Midbrain (tissue), 1 donor: ENCODE measurements around the gene PID1.
"Not testable (repeated sequence)": the region's sequence is repeated elsewhere in the genome, so short reads cannot be mapped to it uniquely, and the experiment has no call there.

Source experiments
- DNase-seq: peaks from one replicate; lab custom pipeline; 2025; lab: John Stamatoyannopoulos, UW

PID1 gene

DNA sequence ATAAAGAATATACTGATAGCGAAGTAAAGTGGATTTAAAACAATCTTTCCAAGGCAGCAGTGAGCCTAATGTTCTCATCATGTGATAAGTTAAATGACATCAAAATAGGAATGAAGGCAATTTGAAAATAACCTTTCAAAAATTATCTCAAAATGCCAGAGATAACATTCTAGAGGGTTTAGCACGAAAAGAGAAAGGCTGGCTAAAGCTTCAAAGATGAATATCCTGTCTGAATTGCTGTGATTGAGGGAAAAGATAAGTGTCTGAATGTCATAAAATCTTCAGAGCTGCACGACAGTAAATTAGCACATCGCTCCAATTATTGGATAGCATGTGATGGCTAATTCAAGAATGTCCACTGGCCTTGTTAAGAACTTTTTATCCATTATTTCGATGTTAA is 159.3 kb downstream of the PID1 start:
- no peak for DNase-seq

DNA sequence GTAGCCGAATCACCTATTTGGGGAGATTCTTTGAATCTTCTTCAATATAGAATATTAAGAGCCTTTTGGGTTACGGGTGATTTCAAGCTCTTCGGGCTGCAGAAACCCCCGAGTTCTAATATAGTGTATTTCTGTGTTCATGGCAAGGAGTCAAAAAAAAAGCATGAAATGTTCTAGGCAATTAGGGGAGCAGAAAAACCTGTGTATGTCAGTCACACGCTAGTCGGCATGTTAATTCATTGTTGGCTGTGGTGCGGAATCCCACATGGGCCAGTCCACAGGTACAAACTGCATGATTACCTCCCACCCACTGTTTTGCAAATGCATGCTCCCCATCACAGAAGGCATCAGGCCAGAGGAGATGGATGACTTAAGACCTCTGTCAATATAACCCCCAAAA is 161.9 kb downstream of the PID1 start:
- DNase-seq, result no peak

DNA sequence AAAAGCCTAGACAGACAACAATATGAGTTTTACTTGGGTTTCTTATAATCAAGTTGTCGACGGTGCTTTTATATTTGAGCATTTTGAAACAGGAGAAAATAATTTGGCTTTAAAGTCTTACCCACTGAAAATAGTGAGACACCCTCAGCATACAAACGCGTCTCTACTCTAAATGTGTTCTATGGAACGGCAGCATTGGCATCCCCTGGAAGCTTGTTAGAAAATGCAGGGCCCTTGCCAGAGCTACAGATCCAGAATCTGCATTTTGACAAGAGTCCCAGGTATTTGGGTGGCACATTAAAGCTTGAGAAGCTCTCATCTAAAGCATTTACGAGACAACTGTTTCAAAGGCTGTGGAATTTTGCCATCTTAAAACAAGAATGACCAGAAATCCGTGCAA is 163.5 kb downstream of the PID1 start:
- DNase-seq, result no peak

DNA sequence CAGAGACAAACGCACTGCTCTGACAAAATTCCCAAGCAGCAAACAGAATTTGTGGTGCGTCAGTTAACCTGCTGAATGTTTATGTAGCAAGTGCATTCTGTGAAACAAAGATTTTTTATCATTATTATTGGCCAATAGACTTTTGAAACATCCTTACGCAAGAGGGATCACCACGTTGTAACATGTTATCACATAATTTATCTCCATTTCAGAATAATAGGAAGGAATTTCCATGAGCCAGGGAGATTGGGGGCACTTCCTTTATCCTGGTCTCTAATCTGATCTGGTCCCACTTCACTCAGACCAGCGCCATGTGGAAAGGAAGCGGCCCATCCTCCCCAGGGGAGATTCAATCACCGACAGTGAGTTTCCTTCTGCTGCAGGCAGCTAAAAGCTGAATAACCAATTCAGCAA is 166.1 kb downstream of the PID1 start:
- no peak for DNase-seq

DNA sequence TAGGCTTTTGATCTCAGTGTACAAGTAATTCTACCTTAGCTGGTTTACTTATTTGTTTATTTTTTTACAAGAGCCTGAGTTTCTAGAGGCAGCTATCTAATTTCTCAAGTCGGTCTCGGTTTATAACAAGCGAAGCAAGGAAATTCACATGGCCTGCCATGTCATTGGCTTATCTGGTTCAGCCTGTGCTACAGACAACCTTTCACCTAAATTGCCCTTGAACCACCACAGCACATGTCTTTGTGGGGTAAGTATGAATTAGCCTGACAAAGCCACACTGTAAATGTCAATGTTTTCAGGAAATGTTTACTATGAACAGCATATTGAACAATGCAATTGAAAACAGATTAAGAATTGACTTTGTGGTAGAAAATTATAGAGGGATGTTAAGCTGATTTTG is 167.1 kb downstream of the PID1 start:
- DNase-seq, result no peak

DNA sequence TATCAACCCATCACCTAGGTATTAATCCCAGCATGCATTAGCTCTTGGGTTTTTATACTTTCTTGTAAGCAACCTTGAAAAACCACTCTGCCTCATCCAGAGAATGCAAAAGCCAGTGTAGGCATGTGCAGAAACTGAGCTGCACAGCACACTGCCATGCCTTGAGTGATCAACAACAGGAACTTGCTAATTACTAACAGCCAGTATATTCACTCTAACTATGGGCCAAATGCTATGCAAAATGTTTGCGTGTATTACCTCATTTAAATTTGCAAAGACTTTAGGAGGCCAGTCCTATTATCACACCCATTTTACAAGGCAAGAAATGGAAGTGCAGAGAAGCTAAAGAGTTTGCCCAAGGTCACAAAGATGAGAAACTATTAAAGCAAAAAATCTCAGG is 169.8 kb downstream of the PID1 start:
- no peak for DNase-seq

DNA sequence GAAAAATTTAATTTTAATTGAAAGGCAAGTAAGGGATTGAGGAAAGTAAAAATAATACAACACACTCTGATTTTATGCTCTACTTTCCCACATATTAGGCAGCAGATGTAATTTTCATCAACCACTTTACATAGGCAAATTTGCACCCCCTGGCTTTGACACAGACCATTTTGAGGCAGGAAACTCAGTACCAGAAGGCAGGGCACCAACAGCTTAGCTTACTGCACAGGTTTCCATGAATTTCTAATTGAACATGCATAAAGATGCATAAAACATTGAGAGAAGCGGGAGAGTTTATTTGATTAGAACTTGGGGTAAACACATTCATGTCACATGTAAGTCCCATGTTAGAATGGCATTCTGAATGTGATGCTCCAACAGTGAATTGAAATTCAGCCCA is 171.9 kb downstream of the PID1 start:
- DNase-seq, result no peak

DNA sequence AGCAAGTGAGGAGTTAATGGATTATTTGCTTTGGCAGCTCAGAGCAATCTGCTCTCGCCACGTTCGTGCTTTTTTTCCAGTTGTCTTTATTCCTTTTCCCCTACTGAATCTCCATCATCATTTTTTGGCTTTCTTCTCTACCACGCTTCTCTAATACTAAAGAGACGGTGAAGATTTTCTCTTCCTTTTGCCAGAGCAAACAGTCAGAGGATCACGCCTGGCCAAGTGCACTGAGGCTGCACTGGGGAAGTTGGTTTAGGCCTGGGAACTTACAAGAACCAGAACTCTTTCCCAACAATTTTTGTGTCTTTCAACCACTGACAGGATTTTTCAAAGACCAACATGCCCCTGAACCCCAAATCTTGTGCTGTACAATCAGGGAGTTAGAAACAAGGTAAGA is 172.3 kb downstream of the PID1 start:
- DNase-seq, result no peak

DNA sequence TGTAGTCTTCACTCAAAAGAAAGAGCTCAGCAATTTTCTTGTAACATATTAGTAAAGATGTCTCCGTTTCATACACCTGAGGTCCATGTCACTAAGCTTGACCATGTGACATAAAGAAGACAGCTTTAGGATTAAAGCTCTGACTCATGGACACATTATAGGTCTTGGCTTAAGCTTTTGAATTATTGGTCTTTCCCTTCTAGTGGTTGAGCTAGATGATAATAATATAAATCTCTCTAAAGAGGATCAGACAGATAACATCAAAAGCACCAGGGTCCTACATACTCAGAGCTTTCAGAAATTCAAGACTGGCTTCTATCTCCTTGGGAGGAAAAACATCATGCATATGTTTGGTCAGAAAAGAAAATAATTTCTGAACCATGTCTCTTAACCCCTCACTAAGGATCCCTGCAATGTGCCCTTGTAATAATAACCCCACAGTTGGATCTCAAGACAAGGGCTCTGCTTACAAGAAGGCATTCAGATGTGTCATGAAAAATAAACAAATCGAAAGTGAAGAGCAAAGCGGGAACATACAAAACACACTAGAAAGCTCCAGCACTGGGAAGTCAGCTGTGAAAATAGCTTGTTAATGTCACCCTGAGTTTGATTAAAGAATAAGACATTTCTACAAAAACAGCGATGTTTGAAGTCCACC is 174.5 kb downstream of the PID1 start:
- DNase-seq, result no peak

DNA sequence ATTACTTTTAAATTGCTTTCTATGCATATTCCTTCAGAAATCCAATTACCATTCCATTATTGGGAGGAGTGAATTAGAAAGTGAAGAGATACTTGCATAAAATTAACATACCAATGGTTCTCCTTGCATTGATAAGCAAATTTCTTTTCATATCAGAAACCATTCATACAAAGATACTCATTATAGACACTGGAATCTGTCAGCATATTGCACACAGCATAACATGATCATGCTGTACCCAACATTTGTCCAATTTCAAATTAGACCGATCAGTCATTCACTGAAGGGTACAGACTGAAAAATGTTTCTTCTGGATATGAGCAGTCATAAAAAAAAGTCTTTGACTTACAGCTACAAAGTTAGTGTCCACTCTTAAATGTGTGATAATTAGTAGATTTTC is 175.6 kb downstream of the PID1 start:
- DNase-seq, result no peak

DNA sequence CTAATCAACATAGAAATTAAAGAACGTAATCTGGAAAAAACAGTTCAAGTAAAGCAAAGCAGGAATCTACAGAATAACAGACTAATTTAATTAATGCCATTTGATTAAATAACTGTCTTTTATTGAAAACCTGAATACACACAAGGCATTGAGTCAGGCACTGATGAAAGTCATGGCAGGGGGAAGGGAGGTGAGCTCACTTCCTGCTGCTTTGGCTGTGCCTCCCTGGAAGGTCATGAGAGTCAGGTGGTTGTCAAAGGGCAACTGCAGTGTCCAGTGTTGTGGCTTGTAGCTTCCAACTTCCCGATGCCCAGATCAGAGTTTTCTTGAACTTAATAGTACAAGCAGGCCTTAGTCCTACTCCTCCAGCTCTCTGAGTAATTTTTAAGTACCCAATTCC is 180.9 kb downstream of the PID1 start:
- DNase-seq, result no peak

DNA sequence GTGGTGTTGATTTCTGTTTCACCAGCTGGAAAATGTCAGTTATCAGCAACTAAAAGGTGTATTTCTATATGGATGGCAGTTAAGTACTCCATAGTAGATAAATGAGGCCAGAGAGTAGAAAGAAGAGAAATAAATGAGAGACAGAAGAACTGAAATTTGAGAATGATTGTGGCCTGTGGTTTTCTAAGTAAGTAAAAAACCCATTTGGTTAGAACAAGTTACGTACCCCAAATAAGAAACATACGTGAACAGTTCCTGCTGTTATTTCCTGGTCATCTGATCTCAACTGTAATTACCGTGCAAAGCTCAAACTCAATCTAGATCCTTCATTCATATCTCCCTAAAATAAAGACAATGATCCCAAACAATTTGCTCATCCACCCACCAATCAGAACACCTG is 181.3 kb downstream of the PID1 start:
- DNase-seq, result no peak

DNA sequence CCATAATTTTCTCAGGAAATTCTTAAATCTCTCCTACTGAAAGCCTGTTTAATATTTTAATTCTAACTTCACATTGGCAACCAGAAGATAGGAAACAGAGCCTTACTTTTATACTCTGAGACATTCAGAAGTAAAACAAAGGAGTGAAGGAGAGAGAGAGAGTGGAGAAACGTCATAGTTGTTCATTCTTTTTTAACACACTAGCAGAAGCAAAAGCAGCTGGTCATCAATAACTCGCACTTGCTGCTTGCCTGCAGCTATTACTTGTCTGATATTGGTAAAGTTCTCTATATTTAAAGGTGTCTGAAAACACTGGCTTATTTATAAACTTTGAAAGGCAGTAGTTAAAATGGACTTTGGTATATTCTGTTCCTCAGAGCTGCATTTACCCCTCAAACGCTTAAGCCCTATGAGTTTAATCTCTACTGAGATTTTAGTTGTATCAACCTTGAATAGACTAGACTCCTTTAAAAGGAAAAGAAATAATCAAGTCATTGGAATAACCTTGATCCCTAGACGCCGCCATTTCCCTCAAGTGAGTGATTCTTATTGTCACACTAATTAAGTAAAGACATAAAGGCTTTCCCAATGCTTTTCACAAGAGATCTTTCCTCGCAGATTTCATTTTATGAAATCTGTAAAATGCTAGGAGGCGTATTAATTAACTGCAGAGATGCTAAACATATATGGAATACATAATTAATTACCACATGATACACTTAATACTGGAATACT is 182.0 kb downstream of the PID1 start:
- no peak for DNase-seq

DNA sequence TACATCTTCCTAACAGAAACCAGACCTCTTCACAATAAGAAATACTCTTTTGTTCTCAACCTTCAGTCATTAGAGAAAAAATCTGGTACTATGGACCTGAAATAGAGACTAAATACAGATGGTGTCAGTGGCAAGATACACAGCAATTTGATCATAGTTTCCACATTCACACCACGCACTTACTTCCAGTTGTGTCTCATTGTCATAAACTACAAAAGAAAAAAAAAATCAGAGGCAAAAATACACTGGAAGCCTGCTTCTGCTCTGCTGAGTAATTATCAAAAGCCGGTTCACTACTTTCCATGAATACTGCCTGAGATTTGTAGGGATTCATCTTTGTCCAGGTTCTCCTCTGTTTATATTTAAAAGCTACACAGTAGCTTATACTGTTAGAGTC is 182.6 kb downstream of the PID1 start:
- no peak for DNase-seq

DNA sequence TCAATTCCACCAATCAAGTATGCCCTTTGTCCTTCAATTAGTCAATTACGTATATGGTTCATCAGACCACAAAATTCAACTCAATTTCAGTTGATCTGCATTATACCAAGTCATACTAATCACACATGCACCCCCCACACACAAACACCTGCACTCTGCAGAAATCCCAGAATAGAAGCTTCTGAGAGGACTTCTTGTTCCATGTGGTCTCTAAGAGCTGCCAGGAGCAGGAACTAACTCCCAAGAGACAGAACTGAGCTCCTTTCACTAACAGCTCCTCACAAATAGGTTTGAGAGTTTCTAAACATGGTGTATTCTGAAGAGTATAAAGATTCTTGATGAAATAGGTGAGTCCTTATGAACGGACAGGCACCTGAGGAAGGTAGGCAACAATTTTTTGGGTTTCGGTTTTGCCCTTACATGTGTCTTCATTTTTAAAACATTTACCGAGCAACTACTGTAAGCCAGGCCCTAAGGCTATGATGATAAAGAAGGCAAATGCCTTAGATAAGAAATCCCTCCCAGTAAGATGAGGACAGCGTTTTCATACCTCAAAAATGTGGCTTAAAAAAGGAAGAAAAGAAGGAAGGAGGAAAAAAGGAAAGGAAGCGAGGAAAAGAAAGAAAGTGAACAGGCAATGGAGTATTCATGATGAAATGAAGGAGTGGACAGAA is 183.1 kb downstream of the PID1 start:
- DNase-seq, result peak; percentile 13

DNA sequence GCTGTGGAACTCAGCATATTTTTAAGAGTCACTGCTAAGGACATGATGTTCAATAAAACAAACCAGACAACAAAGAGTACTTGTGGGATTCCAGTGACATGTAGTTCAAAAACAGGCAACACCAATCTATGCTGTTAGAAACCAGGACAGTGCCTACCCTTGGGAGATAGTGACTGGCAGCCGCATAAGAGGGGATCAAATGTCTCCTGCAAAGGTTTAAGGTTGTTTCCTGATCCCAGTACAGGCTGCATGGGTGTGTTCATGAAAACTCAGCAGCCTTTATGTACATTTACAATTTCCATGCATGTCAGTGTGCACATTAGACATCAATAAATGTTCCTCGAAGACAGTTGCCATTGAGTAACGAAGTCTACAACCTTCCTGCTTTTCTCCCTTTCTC is 183.8 kb downstream of the PID1 start:
- no peak for DNase-seq

DNA sequence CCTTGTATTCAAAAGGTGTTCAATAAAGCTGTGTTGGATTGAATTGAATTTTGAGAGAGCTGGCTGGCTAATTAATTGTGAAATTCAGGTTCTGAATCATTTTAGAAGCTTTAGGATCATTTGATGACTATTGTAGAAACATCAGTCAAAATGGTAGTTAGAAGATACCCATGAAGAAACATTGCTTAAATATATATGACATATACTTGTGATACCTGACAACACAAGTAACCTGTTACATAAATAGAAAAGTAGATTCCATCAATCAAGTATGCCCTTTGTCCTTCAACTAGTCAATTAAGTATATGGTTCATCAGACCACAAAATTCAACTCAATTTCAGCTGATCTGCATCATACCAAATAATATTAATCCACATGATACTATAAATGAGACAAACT is 185.6 kb downstream of the PID1 start:
- no peak for DNase-seq

DNA sequence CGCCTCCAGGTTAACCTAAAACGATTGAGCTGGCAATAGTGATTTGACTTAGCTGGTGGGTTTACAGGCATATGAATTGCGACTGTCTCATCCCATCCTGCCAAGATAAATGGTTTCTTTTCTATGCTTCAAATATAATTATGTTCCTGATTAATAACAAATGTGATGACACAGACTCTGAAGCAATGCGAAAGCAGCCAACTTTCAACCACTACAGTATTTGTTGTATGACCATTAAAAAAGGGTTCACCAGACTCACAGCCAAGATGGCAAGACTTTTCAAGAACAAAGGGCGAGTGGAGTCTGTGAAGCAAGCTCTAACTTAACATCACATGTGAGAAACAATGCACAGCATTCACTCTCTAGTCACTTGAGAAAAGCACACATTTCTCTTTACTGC is 186.6 kb downstream of the PID1 start:
- DNase-seq, result no peak

DNA sequence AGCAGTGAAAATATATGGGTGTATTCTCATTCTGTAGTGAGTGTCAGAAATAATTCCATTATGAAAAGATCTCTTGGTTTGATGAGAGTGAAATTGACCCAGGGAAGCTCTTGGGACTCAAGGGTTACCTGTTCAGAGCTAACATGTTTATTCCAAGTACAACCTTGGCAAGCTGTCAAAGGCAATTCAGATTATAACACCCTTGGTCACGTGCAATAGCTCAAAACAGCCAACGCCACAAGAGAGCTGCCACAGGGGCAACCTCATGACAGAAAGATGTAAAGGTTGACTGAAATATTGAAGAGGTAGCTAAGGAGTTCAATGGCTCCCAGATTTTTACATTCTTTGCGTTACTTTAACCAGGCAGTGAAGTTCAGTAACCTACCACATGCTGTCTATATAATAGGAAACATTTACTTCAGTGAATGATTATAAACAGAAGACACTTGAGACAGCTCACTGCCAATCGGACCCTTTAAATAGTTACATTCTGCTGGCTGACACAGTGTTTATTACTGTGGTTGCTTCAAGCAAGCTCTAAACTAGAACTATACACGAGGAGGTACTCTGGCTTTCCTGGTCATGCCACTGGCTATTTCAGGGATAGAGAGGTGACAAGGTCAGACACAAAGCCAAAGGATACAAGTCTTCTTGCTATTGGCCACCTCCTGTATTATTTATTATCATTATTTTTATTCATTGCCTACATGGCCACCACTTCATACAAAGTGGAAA is 187.3 kb downstream of the PID1 start:
- no peak for DNase-seq

DNA sequence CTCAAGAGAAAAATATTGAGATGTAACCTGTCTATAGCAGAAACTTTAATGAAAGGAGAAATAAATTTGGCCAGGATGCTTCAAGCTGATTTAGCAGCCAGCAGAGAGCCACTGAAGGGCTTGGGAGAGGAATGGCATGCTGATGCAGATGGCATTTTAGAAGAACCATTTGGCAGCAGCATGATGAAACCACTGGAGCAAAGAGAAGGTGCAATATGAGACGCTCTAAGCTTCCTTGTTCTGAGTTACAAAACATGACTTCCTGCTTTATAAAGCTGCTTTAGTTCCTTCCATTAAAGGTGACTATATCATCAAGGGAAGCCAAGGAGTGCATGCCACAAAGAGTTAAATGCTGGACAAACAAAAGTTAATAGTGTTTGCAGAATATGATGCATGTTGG is 189.7 kb downstream of the PID1 start:
- no peak for DNase-seq

DNA sequence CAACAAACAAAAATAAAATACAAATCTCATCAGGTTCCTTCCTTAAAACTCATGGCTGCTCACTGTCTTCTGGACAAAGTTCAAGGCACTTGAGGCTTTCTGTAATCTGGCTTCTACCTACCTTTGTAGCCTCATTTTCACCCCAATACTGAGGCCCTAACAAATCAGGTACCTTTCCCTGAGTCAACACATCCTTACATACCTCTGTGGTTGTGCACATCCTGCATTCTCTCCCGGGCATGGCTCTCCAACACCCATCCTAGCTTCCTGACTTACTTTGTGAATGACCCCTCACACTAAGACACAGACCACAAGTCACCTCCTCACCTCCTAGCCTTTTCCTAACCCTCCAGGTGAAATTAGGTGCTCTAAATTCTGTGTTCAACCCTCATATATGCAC is 190.9 kb downstream of the PID1 start:
- DNase-seq, result no peak

DNA sequence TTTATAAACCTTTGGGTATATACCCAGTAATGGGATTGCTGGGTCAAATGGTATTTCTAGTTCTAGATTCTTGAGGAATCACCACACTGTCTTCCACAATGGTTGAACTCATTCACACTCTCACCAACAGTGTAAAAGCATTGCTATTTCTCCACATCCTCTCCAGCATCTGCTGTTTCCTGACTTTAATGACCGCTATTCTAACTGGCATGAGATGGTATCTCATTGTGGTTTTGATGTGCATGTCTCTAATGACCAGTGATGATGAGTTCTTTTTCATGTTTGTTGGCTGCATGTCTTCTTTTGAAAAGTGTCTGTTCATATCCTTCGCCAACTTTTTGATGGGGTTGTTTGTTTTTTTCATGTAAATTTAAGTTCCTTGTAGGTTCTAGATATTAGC is 194.2 kb downstream of the PID1 start:
- not testable (repeated sequence) for DNase-seq

DNA sequence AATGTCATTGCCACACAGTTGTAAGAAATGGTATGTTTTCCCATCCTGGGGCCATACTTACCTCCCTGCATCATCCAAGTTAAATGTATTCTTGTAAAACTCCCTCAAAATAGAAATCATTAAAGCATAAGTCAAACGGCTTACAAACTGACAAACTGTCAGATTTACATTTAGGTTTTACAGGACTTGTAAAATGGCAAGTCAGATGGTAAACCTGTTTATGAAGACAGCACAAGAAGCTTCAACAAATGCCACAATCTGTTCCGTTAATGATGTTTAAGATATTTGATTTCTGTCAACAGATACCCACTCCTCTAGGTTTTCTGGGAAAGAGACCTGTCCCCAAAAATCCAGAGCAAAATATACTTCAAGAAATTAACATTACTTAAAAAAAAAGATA is 197.2 kb downstream of the PID1 start:
- no peak for DNase-seq
